DOHH2 (cell line): ENCODE results near the gene WDFY2.
A peak's percentile ranks its signal among the peaks of the same experiment; 100 is the strongest.

Experiments
- H3F3A ChIP-seq: fragments of 200-600 bp; sonication (generic), shearing (Covaris generic); 2 replicates; pipeline ENCODE4 v1.6.0; 2016; ENCODE audit warnings: antibody characterized with exemption, mild to moderate bottlenecking; ENCODE audit not compliant: control insufficient read depth, insufficient read depth
- H3K27ac ChIP-seq: fragments of 200-600 bp; sonication (generic); 2 replicates; pipeline ENCODE4 v1.5.1; 2014; ENCODE audit warnings: low read depth, mild to moderate bottlenecking, low read length, moderate library complexity
- H3K27me3 ChIP-seq: fragments of 200-600 bp; sonication (generic); 2 replicates; pipeline ENCODE4 v1.6.1; 2014; ENCODE audit warnings: mild to moderate bottlenecking, low read length, mixed read lengths; ENCODE audit not compliant: control insufficient read depth
- H3K36me3 ChIP-seq: fragments of 200-600 bp; sonication (generic); 2 replicates; pipeline ENCODE4 v1.6.1; 2014; ENCODE audit warnings: mild to moderate bottlenecking, low read length, moderate library complexity, mixed read lengths; ENCODE audit not compliant: control insufficient read depth
- H3K4me1 ChIP-seq: fragments of 200-600 bp; sonication (generic); 2 replicates; pipeline ENCODE4 v1.6.1; 2014; ENCODE audit warnings: mild to moderate bottlenecking, low read length, mixed read lengths; ENCODE audit not compliant: control insufficient read depth
- H3K4me2 ChIP-seq: fragments of 200-600 bp; sonication (generic); 2 replicates; pipeline ENCODE4 v1.6.0; 2014; ENCODE audit warnings: mild to moderate bottlenecking, low read length, moderate library complexity
- H3K4me3 ChIP-seq: fragments of 200-600 bp; sonication (generic); 2 replicates; pipeline ENCODE4 v1.5.1; 2014; ENCODE audit warnings: mild to moderate bottlenecking, low read length, mixed read lengths
- H3K79me2 ChIP-seq: fragments of 200-600 bp; sonication (generic); 2 replicates; pipeline ENCODE4 v1.6.1; 2014; ENCODE audit warnings: mild to moderate bottlenecking, low read length, mixed read lengths; ENCODE audit not compliant: control insufficient read depth
- H3K9me2 ChIP-seq: fragments of 200-600 bp; sonication (generic); replicated peaks from 2 replicates; pipeline ENCODE4 v1.6.1; 2014; ENCODE audit warnings: mild to moderate bottlenecking, low read length, mixed read lengths; ENCODE audit not compliant: control insufficient read depth
- H3K9me3 ChIP-seq: fragments of 200-600 bp; sonication (generic); 2 replicates; pipeline ENCODE4 v1.6.1; 2014; ENCODE audit warnings: antibody characterized with exemption, low read length, mixed read lengths; ENCODE audit not compliant: control insufficient read depth, insufficient read depth
- H4K20me1 ChIP-seq: fragments of 200-600 bp; sonication (generic); 2 replicates; pipeline ENCODE4 v1.6.0; 2014; ENCODE audit warnings: low read depth, mild to moderate bottlenecking, antibody characterized with exemption, low read length, moderate library complexity; ENCODE audit not compliant: control insufficient read depth, insufficient read depth
- EZH2phosphoT487 ChIP-seq: fragments of 200-600 bp; sonication (generic); IDR thresholded peaks from 2 replicates; pipeline ENCODE4 v1.6.1; 2017; ENCODE audit warnings: borderline replicate concordance, mild to moderate bottlenecking, antibody characterized with exemption, low read length, moderate library complexity, mixed read lengths
- TF ChIP-seq, protein P1 (sequence below): fragments of 200-600 bp; sonication (generic); IDR thresholded peaks from one replicate; pipeline ENCODE4 v1.5.1; 2014; ENCODE audit warnings: antibody characterized with exemption, mild to moderate bottlenecking, low read depth, low read length; ENCODE audit not compliant: poor library complexity, severe bottlenecking

Gene WDFY2

DNA sequence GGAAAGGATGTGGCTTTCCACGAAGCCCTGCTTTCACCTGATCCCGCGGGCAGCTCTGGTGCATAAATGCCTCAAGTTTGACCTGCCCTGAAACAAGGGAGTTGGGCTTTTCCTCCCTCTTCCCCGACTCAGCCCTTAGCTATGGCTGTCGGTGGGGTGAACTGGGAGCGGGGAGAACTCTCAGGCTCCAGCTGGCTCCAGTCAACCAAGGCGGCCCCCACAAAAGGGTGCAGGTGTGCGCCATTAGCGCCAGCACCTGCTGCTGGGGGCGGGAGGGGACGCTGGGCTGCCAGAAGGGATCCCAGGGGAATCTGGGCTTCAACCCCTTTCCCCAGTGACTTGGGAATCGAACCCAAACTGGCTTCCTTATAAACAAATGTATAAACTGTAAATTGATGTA lies 226.8 kb downstream of the WDFY2 start:
- Histone ChIP-seq H3K36me3 (no peaks in the 10 kb centered on the region), H3K27ac (peak overlapping the region; percentile 13), H3K79me2 (no peaks in the 10 kb centered on the region), H3K9me2 (no peaks in the 10 kb centered on the region), H3K9me3 (no peaks in the 10 kb centered on the region), H3K4me1 (peaks cover 57% of the 10 kb centered on the region), H3K4me2 (peak overlapping the region; percentile 60), H3K4me3 (peak overlapping the region; percentile 39), H3K27me3 (no peaks in the 10 kb centered on the region), H4K20me1 (no peaks in the 10 kb centered on the region), H3F3A (peaks cover 7% of the 10 kb centered on the region; the same call in 1 of the 2 replicates)
- TF ChIP-seq, protein P1, sequence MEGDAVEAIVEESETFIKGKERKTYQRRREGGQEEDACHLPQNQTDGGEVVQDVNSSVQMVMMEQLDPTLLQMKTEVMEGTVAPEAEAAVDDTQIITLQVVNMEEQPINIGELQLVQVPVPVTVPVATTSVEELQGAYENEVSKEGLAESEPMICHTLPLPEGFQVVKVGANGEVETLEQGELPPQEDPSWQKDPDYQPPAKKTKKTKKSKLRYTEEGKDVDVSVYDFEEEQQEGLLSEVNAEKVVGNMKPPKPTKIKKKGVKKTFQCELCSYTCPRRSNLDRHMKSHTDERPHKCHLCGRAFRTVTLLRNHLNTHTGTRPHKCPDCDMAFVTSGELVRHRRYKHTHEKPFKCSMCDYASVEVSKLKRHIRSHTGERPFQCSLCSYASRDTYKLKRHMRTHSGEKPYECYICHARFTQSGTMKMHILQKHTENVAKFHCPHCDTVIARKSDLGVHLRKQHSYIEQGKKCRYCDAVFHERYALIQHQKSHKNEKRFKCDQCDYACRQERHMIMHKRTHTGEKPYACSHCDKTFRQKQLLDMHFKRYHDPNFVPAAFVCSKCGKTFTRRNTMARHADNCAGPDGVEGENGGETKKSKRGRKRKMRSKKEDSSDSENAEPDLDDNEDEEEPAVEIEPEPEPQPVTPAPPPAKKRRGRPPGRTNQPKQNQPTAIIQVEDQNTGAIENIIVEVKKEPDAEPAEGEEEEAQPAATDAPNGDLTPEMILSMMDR, result no peak
- TF ChIP-seq EZH2phosphoT487, result no peak

DNA sequence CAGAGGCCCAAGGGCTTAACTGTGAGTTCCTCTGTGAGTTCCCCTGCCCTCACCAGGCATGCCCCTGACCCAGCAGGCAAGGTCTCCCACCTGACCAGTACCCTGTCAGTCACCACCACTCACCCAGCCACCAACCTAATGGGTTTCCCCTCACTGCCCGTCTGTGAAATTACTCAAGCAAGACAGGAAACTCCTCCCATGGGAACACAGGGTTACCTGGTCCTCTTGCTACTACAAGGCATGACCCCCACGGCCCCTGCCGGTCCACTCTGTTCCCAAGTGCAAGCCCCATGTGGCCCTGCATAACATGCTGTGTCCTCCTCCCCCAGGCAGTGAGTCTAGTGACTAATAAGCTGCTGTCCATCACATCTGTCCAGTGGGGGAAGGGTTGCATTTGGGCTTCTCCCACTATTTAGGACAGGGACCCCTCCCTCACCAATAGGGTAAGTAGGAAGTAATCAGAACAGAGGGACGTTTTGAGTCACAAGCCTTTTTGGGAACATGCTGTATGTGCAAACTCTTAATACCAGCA lies 227.7 kb downstream of the WDFY2 start:
- Histone ChIP-seq H3K9me2 (no peaks in the 10 kb centered on the region), H3K79me2 (no peaks in the 10 kb centered on the region), H3K4me1 (peaks cover 58% of the 10 kb centered on the region), H3K27me3 (no peaks in the 10 kb centered on the region), H3K9me3 (no peaks in the 10 kb centered on the region), H3K4me3 (peak overlapping the region; percentile 39), H3K27ac (peak overlapping the region; percentile 13; the same call in 1 of the 2 replicates), H3K36me3 (no peaks in the 10 kb centered on the region), H4K20me1 (no peaks in the 10 kb centered on the region), H3F3A (peaks cover 3% of the 10 kb centered on the region; the same call in 1 of the 2 replicates), H3K4me2 (peak overlapping the region; percentile 60)
- no peak for TF ChIP-seq EZH2phosphoT487
- TF ChIP-seq, protein P1, result no peak

DNA sequence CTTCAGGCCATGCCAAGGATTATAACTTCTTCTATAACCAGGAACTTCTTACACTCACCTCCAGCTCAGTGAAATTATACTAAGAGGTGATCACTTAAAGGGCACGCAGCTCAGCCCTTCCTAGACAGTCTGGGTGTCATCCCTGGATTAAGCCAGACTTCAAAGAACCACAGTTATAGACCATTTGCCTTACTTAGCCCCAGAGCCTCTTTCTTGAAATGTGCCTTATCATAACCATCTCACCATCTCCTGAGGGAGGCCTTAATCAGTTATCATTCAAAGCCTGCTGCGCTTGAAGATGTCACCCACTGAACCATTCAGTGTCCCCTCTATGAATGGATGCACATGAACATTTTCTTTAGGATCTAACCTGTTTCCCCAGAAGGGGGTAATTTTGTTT lies 229.8 kb downstream of the WDFY2 start:
- H3K4me1 ChIP-seq, result peaks cover 61% of the 10 kb centered on the region
- H3K4me2 ChIP-seq, result no peak overlapping the region
- no peak overlapping the region for H3K27ac ChIP-seq
- H3K4me3 ChIP-seq, result no peak overlapping the region
- H4K20me1 ChIP-seq, result no peaks in the 10 kb centered on the region
- H3K27me3 ChIP-seq, result no peaks in the 10 kb centered on the region
- H3K9me2 ChIP-seq, result no peaks in the 10 kb centered on the region
- no peaks in the 10 kb centered on the region for H3K79me2 ChIP-seq
- H3K36me3 ChIP-seq, result no peaks in the 10 kb centered on the region
- no peak for TF ChIP-seq EZH2phosphoT487
- TF ChIP-seq, protein P1, result no peak
- H3K9me3 ChIP-seq, result no peaks in the 10 kb centered on the region
- H3F3A ChIP-seq, result peaks cover 3% of the 10 kb centered on the region; the same call in 1 of the 2 replicates
